ENCODE measurements around the gene ADARB2.

- TF ChIP-seq, protein P1, sequence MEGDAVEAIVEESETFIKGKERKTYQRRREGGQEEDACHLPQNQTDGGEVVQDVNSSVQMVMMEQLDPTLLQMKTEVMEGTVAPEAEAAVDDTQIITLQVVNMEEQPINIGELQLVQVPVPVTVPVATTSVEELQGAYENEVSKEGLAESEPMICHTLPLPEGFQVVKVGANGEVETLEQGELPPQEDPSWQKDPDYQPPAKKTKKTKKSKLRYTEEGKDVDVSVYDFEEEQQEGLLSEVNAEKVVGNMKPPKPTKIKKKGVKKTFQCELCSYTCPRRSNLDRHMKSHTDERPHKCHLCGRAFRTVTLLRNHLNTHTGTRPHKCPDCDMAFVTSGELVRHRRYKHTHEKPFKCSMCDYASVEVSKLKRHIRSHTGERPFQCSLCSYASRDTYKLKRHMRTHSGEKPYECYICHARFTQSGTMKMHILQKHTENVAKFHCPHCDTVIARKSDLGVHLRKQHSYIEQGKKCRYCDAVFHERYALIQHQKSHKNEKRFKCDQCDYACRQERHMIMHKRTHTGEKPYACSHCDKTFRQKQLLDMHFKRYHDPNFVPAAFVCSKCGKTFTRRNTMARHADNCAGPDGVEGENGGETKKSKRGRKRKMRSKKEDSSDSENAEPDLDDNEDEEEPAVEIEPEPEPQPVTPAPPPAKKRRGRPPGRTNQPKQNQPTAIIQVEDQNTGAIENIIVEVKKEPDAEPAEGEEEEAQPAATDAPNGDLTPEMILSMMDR (IDR thresholded peaks at IDR 0.05), result no peak
- TF ChIP-seq POLR2A (IDR thresholded peaks at IDR 0.05), result no peak
These were observed 311.4 kb downstream of the ADARB2 start for GRCh38 chr10:1425879-1426278.

All from Peyer's patch (tissue), 4 donors.